HG03108 (cell line): ENCODE data around the gene KLF7.
"Not testable (repeated sequence)": the region's sequence is repeated elsewhere in the genome, so short reads cannot be mapped to it uniquely, and the experiment has no call there.

Experiments
- ATAC-seq: cut with Tn5 transposase; IDR thresholded peaks from one replicate; pipeline ENCODE4 v1.9.1; 2021; ENCODE audit warnings: moderate library complexity; ENCODE audit not compliant: unreplicated experiment

KLF7 gene

DNA sequence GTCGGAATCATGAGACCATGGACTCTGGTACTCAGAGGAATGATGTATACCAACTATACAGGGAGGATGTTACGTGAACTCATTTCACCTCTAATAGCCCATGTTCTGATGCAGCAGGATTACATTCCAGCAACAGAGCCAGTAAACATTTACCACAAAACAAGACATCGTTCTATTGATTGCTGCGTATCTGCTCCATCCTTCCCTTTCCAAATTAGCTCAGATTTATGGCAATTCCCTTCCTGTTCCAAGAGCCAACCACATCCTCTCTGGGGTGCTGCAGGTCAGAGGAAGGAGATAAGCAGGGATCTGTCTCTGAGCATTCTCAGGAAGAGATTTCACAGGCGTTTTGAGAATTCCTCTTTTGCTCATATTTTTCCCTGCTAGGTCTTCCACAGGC is 98.3 kb downstream of the KLF7 start:
- ATAC-seq, result no peak

DNA sequence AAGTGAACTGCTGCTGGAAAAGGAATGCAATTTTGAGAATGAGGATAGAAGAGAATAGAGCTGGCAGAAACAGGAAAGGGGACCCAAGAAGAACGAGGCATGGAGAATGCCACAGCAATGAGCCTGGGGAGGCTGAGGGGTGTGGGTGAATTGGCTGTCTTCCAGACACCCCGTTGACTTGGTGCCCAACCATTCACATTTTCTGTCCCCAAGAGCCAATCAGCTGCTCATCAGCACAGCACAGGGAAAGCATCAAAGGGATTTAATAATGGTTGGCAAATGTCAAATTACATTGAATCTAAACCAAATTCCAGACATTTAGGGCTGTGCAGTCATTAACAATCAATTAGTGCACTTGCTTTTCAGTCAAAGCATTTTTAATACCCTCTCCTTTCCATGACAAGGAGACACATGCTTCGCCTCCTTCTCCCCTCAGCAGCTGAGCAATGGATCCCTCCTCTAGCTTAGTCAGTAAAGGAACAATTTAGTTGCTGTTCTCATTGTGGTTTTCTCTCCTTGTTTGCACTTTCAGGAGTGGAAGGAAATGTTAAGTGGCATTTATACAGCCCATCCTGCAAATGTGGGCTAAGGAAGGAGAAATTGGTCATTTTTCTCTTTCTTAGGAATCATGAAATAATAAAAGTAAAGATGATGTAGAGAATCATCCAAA is 98.8 kb downstream of the KLF7 start:
- no peak for ATAC-seq

DNA sequence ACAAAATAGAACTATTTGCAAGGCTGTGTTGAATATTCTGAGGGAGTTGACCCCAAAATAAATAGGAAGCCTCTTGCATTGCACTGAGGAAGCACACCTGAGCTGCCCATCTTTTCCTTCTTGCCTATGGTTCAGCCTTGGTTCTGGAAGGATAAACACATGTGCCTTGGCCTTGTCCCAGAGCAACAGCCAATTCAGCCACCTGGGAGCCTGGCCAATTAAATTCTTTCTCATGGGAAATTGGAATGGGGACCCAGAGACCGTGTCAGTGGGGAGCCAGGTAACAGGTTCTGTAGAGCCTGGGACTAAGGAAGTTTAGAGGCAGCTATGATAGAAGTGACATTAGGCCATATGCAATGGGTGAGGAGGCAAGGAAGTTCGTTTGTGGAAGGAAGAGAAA is 99.6 kb downstream of the KLF7 start:
- ATAC-seq, result no peak

DNA sequence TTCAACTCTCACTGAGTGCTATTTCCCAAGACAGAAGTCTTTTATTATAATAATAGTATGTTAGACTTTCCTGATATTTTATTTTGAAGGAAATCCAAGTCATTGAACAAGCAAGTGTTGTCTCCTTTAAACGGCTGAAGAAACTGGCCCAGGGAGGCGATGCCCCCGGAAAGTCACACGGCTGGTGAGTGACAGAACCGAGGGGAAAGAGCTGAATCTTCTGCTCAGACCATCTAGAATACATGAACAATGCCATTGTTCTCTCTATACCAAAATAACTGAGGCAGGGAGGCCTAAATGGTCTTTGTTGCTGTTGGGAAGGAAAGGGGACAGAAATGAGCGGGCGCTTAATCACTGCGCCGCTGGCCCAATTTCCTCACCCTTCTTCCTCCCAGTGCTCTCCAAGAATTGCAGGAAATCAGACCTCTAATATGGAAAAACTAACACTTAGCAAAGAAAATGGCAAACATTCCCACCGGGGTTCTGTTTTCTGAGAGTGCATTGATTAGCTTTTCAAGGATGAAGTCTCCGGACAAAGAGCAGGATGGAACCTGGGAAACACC is 101.5 kb downstream of the KLF7 start:
- ATAC-seq, result no peak

DNA sequence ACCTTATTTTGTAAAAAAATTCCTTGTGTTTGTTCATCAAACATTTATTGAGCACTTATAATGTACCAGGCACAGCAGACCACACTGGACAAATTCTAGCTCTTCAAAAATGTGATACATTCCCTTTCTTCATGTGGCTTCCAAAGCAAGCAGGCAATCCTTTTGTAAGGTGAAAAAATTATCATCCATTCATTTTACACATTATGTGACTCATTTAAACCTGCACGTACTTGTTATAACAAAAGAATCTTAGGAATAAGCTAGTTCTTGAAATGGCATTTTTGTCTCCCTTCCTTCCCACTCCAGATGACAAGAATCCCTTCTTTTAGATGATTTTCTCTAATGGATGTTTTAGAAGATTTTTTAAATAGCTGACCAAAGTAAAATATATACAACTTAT is 104.6 kb downstream of the KLF7 start:
- no peak for ATAC-seq

DNA sequence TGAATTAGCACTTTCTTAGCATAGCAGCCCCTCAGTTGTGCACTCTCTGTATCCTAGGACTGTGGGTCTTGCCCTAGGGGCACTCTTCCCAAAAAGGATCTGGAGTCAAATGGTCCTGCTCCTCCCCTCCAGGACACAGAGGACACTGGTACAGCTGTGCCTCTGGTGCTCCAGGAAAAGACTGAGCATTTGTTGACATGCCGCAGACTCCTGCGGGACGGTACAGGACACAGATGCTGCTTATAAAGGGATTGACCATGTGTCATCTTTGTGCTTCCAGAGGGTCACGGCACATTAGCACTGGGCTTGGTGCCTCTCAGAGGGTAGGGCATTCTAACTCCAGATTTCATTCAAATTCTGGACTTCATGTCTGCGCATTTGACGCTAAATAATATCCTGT is 110.5 kb downstream of the KLF7 start:
- ATAC-seq, result no peak

DNA sequence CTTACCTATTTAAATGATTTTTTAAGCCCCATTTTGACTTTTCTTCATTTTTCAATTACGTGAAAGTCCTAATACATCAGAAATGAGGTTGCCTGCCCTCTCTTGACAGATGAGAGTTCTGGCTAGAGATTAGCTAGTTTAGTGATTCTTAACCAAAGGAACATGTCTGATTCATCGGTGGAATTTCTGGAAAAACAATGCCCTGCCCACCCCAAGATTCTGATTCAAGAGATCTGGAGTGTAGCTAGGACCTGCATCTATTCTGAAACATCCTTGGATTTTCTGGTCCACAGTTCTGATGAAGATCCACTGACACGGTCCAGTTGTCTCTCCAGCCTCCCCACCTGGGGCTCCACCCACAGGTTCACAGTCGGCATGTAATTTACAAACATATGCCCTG is 111.2 kb downstream of the KLF7 start:
- no peak for ATAC-seq

DNA sequence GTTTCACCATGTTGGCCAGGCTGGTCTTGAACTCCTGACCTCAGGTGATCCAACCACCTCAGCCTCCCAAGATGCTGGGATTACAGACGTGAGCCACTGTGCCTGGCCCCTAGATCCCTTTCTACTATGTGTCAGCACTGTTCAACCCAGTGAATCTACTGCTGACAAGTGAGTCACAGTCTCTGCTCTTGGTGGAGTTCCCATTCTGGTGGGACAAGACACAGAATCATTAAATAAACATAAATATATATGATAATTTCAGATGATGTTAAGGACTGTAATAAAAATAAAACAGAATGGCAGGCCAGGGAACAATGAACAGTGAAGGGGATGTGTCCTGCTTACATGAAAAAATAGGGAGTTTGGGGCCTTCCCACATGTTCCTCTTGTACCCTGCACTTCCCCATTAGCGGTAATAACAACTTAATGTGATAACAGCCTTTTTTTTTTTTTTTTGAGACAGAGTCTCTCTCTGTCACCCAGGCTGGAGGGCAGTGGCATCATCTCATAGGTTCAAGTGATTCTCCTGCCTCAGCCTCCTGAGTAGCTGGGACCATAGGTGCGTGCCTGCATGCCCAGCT is 114.3 kb downstream of the KLF7 start:
- ATAC-seq, result no peak

DNA sequence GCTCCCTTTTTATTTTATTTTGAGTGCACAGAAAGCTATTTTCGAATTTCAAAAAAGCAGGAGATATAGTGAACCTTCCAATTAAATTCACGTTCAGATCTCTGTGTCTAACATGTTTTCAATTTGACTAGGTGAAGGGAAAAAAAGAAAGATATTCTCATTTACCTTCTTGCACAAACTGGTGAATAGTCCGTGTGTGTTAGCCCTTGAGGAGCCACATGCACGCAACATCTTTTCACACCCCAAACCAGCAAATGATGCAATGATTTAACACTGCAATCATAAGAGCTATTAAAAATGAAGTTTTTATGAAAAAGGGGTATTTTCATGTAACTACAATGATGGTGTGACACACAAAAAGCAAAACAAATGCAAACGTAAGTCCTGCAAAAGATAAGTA is 116.6 kb downstream of the KLF7 start:
- no peak for ATAC-seq

DNA sequence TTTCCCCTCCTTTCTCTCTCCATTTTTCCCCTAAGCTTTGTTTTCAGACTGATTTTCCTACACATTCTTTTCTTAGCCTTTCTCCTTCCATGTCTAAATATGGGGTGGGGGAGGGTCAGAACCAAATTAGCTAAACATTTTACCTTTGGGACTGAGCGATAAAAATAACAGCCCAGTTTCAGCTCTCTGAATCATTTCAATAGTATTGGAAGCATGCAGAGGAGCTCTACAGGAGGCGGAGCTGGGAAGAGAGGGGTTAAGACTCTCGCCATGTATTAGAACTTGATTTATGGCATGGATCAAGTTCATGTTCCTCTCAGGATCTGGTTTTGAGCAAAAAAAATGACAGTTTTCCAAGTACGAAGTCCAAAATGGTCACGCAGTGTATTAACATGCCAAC is 117.3 kb downstream of the KLF7 start:
- no peak for ATAC-seq

DNA sequence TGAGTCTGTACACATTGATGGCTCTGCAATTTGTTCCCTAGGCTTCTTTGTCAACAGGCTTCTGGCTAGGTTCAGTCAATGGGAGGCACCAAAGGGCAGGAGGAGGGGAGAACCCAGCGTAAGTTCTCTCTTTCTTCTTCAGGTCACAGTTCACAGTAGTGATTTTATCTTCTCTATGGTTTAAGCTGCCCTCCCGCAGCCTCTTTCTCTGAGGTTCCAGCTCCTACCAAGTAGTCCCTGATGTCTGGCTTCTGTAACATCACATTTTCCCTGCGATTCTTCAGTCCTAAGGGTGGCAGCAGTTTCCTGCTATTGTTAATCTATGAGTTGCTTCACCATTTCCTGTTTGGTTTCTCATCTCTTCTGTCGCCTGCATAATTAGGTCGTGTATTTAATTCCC is 119.0 kb downstream of the KLF7 start:
- no peak for ATAC-seq

DNA sequence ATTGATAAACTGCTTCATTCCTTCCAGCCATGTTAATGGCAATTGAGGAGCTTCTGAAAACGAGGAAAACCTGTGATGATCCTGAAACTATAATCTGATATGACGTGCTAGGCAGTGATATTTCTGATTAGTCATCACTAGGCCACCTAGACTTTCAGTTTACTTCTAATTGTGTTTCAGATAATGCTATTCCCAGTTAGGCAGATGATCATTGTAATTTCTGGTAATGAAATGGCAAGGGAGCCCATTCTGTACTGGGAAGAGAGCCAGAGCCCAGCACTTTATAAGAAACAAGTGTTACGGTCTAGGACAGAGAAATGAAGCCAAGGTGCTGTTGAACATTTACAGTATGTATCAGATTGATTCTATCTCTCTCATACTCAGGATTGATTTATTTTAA is 120.2 kb downstream of the KLF7 start:
- ATAC-seq, result no peak

DNA sequence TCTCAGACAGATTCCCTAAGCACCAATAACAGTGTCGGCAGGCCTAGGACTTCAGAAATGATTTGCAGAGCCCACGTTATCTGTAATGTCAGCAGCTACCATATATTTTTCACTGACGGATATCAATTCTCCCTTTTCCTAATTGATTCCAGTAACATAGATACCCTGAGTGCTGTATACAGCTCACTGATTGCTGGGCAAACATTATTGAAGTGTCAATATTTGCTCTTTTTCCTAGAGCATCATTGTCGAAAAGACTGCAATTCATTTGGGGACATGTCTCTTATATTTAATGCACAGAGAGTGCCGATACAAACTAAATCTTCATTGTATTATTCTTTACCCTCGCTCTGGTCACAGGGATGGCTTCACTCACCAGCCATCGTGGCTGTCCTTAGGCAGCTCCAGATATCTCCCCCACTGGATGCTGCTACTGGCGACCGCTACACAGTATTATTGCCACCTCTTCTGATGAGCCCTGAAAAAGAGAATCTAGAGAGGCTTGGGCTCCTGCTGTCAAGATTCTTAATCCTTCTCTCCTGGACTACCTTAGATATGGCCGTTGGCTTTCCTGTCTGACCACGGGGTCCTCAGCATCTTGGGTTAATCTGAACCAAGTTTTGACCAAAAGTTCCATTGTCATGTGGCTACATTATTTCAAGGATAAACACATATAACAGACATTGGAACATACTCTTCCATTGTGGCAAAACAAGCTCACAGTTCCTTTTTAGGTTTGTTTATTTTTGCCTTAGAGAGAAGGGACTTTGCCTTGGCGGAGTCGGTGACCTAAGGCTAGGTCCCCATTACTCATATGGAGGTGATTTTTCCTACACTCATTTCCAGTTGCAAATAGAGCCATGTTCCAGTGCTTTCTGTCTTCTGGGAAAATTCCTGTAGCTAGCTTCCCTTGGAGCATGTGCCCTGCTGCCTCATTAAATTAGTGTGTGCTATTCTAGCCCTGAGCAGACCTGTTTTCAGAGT is 121.1 kb downstream of the KLF7 start:
- no peak for ATAC-seq

DNA sequence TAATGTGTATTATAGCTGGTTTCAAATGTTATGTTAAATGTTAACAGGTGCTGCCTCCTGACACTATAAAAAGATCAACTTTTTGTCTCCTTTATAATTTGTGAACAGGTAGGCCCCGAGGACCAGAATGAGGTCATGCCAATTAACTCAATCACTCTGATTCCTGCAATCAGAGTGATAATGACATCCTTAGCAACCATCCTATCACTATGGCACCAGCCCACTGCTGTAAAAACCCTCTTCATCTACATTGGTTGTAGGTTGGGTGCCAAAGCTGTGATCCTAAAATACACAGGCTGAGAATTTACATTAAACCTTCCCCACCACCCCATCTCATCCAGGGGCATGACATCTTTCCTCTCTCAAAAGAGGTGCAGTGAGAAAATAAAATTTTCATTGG is 122.9 kb downstream of the KLF7 start:
- ATAC-seq, result no peak

DNA sequence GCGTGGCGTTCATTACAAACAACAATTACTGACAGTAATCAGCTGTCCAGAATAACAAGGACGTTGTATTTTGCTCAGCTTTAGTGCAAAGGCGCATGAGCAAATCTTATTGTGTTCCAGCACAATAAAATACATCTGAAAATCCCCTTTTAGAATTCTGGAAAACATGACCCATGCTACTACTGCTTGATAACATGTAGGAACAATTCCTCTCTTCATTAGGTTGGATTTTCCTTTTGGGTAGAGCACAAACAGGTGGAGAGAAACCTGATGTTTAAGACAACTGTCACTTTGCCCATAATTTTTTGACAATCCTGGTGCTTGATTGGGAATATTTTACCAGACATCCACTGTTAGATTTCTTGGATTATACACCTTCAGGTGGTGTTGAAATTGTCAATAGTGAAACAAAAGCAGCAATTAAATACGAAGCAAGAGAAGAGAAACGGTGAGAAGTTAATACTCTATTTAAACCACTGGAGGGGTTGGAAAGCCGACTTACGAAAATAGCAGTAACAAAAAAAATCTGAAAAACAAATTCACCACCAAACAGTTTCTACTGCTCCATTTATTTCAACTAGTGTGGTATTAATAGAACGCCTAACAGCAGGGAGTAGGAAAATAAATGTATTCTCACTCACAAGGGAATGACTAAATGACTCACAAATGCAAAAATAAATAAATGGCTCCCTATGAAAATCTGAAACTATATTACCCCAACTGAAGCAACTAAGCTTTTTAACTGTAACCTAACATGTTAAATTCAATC is 123.8 kb downstream of the KLF7 start:
- ATAC-seq, result no peak

DNA sequence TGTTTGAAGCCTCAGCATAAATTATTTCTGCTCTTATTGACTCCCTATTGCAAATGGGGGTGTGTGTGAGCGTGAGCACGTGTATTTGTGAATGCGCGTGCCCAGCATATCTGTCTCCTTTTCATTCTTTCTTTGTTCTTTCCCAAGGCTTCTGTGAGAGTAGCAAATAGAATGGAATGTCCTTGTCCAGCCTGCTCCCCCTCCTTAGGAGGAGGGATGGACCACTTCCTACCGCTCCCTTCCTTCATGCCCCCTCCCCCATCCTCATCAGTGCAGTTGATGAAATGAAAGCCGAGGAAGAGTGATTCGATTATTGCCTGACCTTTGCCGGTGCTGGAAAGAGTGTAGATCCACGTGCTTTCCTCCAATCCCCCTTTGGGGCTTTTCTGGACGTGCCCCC is 124.5 kb downstream of the KLF7 start:
- no peak for ATAC-seq

DNA sequence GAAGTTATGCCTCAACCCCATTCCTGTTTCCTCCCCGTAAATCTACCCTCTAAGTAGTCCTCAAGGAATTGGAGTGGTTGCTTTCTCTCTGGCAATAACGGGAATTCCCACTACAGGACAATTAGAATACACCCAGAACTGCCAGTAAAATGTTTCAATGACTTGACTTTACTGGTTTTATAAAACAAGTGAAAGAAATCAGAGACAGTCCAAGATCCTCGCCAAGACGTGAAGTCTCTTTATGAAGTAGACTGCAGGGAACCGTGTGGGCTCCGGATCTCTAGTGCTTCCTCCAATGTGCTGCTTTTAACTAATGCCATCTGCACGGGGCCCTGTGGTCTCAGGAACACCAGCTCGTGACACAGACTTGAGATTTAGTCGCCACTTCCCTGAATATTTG is 125.1 kb downstream of the KLF7 start:
- no peak for ATAC-seq

DNA sequence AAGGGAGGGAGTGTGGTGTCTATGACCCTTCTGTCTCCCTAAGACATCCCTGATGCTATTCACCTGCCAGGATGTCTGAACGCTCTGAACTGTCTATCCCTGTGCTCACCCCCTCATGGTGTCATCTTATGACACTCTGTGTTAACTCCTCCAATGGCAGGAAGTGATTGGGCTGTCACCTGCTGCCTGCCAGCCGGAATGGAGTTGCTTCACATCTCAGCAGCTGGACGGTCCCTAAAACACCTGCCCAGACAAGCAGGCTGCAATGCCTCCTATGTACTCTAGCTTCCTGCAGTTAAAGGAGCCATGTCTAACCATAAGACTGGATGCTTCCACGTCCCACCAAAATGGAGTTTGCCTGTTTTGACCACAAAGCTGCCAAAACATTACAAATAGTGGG is 126.5 kb downstream of the KLF7 start:
- no peak for ATAC-seq

DNA sequence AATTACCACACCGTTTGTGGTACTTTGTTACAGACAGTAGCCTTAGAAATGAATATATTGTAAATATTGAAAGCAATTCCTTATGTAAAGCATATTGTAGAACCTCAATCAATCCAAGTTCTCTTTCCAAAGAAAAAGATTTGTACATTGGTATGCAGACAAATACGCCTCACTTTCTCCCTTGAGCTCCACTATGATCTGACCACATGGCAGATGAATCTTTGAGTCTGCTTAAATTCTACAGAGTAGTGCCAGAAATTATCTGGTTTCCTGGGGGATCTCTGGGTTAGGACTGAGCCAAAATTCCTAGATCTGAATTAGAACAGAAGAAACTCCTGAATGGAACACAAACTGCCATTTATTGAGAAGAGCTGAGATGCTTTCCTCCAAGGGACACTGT is 127.4 kb downstream of the KLF7 start:
- no peak for ATAC-seq

DNA sequence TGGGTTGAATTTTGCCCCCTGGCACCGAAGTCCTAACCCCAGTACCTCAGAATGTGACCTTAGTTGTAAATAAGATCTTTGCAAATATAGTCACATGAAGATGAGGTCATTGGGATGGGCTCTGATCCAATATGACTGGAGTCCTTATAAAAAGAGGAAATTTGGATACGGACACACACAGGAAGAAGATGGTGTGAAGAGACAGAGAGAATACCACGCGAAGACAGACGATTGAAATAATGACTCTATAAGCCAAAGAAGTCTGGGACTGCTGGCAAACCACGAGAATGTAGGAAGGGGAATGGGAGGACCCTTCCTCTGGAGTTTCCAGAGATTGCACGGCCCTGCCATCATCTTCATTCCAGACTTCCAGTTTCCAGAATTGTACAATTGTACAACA is 127.9 kb downstream of the KLF7 start:
- ATAC-seq, result no peak

DNA sequence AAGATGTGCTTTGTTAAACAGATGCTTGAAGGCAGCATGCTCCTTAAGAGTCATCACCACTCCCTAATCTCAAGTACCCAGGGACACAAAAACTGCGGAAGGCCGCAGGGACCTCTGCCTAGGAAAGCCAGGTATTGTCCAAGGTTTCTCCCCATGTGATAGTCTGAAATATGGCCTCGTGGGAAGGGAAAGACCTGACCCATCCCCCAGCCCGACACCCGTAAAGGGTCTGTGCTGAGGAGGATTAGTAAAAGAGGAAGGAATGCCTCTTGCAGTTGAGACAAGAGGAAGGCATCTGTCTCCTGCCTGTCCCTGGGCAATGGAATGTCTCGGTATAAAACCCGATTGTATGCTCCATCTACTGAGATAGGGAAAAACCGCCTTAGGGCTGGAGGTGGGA is 128.7 kb downstream of the KLF7 start:
- ATAC-seq, result not testable (repeated sequence)
